ENCODE data around the gene PCGF2.

PCGF2 gene

GRCh38 chr17:38779965-38780752 is 32.0 kb upstream of the PCGF2 start:
- DNase-seq (ENCODE audit: insufficient read length), result no peak
- TF ChIP-seq TAF1 (IDR thresholded peaks at IDR 0.05; ENCODE audit: borderline replicate concordance, low read depth, low read length) (no peak), POLR2AphosphoS5 (IDR thresholded peaks at IDR 0.05; ENCODE audit: low read depth, low read length) (no peak), POLR2A (IDR thresholded peaks at IDR 0.05; ENCODE audit: low read depth, low read length) (no peak)
- FAIRE-seq, result no peak

GRCh38 chr17:38777641-38778250 is 29.6 kb upstream of the PCGF2 start:
- no peak for TF ChIP-seq TAF1 (IDR thresholded peaks at IDR 0.05; ENCODE audit: borderline replicate concordance, low read depth, low read length)
- TF ChIP-seq POLR2AphosphoS5 (IDR thresholded peaks at IDR 0.05; ENCODE audit: low read depth, low read length), result no peak
- no peak for TF ChIP-seq POLR2A (IDR thresholded peaks at IDR 0.05; ENCODE audit: low read depth, low read length)
- no peak for DNase-seq (ENCODE audit: insufficient read length)
- no peak for FAIRE-seq

GRCh38 chr17:38773258-38773657 is 25.1 kb upstream of the PCGF2 start:
- FAIRE-seq (no peak), DNase-seq (ENCODE audit: insufficient read length) (no peak)
- no peak for TF ChIP-seq TAF1 (IDR thresholded peaks at IDR 0.05; ENCODE audit: borderline replicate concordance, low read depth, low read length)
- TF ChIP-seq POLR2AphosphoS5 (IDR thresholded peaks at IDR 0.05; ENCODE audit: low read depth, low read length), result no peak
- no peak for TF ChIP-seq POLR2A (IDR thresholded peaks at IDR 0.05; ENCODE audit: low read depth, low read length)

- TF ChIP-seq POLR2A (IDR thresholded peaks at IDR 0.05; ENCODE audit: low read depth, low read length) (no peak), TAF1 (IDR thresholded peaks at IDR 0.05; ENCODE audit: borderline replicate concordance, low read depth, low read length) (no peak), POLR2AphosphoS5 (IDR thresholded peaks at IDR 0.05; ENCODE audit: low read depth, low read length) (no peak)
- DNase-seq (ENCODE audit: insufficient read length) (no peak), FAIRE-seq (no peak)
Measured at GRCh38 chr17:38768417-38768816, 20.3 kb upstream of the PCGF2 start.

GRCh38 chr17:38766341-38766740 is 18.2 kb upstream of the PCGF2 start:
- FAIRE-seq (no peak), DNase-seq (ENCODE audit: insufficient read length) (no peak)
- TF ChIP-seq POLR2AphosphoS5 (IDR thresholded peaks at IDR 0.05; ENCODE audit: low read depth, low read length), result no peak
- TF ChIP-seq TAF1 (IDR thresholded peaks at IDR 0.05; ENCODE audit: borderline replicate concordance, low read depth, low read length), result no peak
- TF ChIP-seq POLR2A (IDR thresholded peaks at IDR 0.05; ENCODE audit: low read depth, low read length), result no peak

- FAIRE-seq, result no peak
- TF ChIP-seq TAF1 (IDR thresholded peaks at IDR 0.05; ENCODE audit: borderline replicate concordance, low read depth, low read length), result no peak
- TF ChIP-seq POLR2AphosphoS5 (IDR thresholded peaks at IDR 0.05; ENCODE audit: low read depth, low read length), result no peak
- TF ChIP-seq POLR2A (IDR thresholded peaks at IDR 0.05; ENCODE audit: low read depth, low read length), result no peak
- no peak for DNase-seq (ENCODE audit: insufficient read length)
Measured at GRCh38 chr17:38762231-38762630, 14.1 kb upstream of the PCGF2 start.

GRCh38 chr17:38761612-38762011 is 13.5 kb upstream of the PCGF2 start:
- FAIRE-seq (no peak), DNase-seq (ENCODE audit: insufficient read length) (no peak)
- TF ChIP-seq POLR2AphosphoS5 (IDR thresholded peaks at IDR 0.05; ENCODE audit: low read depth, low read length), result no peak

- DNase-seq (ENCODE audit: insufficient read length), result no peak
- no peak for FAIRE-seq
- TF ChIP-seq POLR2A (IDR thresholded peaks at IDR 0.05; ENCODE audit: low read depth, low read length), result no peak
- TF ChIP-seq TAF1 (IDR thresholded peaks at IDR 0.05; ENCODE audit: borderline replicate concordance, low read depth, low read length), result no peak
- no peak for TF ChIP-seq POLR2AphosphoS5 (IDR thresholded peaks at IDR 0.05; ENCODE audit: low read depth, low read length)
Measured at GRCh38 chr17:38753071-38753506, 5.0 kb upstream of the PCGF2 start.

- no peak for FAIRE-seq
- TF ChIP-seq TAF1 (IDR thresholded peaks at IDR 0.05; ENCODE audit: borderline replicate concordance, low read depth, low read length) (peak; percentile 14; the same call in 1 of the 2 replicates), POLR2A (IDR thresholded peaks at IDR 0.05; ENCODE audit: low read depth, low read length) (peak; percentile 65), POLR2AphosphoS5 (IDR thresholded peaks at IDR 0.05; ENCODE audit: low read depth, low read length) (peak; percentile 79)
Measured at GRCh38 chr17:38752308-38753070, 4.4 kb upstream of the PCGF2 start, which contains the start of gene PSMB3. TSS of gene PSMB3 (plus strand) at chr17:38752741. CDS start at chr17:38752827, 86 bp downstream.

GRCh38 chr17:38751808-38752307 is 3.7 kb upstream of the PCGF2 start:
- FAIRE-seq, result no peak
- no peak; the same call in 1 of the 2 replicates for TF ChIP-seq POLR2AphosphoS5 (IDR thresholded peaks at IDR 0.05; ENCODE audit: low read depth, low read length)
- peak; percentile 58 for TF ChIP-seq POLR2A (IDR thresholded peaks at IDR 0.05; ENCODE audit: low read depth, low read length)

More at GRCh38 chr17:38752308-38753070, 4.4 kb upstream of the PCGF2 start, which contains the start of gene PSMB3:
- peak; percentile 91 for DNase-seq (ENCODE audit: insufficient read length)

GRCh38 chr17:38751144-38751807 is 3.1 kb upstream of the PCGF2 start:
- no peak for DNase-seq (ENCODE audit: insufficient read length)
- TF ChIP-seq POLR2A (IDR thresholded peaks at IDR 0.05; ENCODE audit: low read depth, low read length) (no peak), POLR2AphosphoS5 (IDR thresholded peaks at IDR 0.05; ENCODE audit: low read depth, low read length) (no peak), TAF1 (IDR thresholded peaks at IDR 0.05; ENCODE audit: borderline replicate concordance, low read depth, low read length) (no peak)
- no peak for FAIRE-seq

More at GRCh38 chr17:38751808-38752307, 3.7 kb upstream of the PCGF2 start:
- DNase-seq (ENCODE audit: insufficient read length), result no peak
